ENCODE results near the gene LAMB3.

LAMB3 gene

GRCh38 chr1:209594440-209594839, 57.8 kb downstream of the LAMB3 start:
- no peak for DNase-seq

GRCh38 chr1:209593747-209594146, 58.5 kb downstream of the LAMB3 start:
- no peak for DNase-seq

- peak; percentile 22 for DNase-seq
Observed at GRCh38 chr1:209590405-209590804, 61.8 kb downstream of the LAMB3 start.

GRCh38 chr1:209589863-209590262, 62.4 kb downstream of the LAMB3 start:
- no peak for DNase-seq

- no peak for DNase-seq
Observed at GRCh38 chr1:209589440-209589839, 62.8 kb downstream of the LAMB3 start.

GRCh38 chr1:209587789-209588188, 64.4 kb downstream of the LAMB3 start:
- DNase-seq: no peak

- DNase-seq: no peak
Observed at GRCh38 chr1:209586221-209586740, 65.9 kb downstream of the LAMB3 start.

GRCh38 chr1:209585672-209586071, 66.6 kb downstream of the LAMB3 start:
- DNase-seq: peak; percentile 67

- DNase-seq: no peak
Observed at GRCh38 chr1:209585197-209585596, 67.0 kb downstream of the LAMB3 start.

- DNase-seq: peak; percentile 9
Observed at GRCh38 chr1:209584231-209584672, 68.0 kb downstream of the LAMB3 start.

- peak; percentile 5 for DNase-seq
Observed at GRCh38 chr1:209583408-209583807, 68.8 kb downstream of the LAMB3 start, which contains the start of gene CAMK1G. Gene CAMK1G, plus strand, starts transcription at chr1:209583714. Its CDS starts 11,270 bp downstream, at chr1:209594984.

GRCh38 chr1:209580577-209580976, 71.6 kb downstream of the LAMB3 start:
- DNase-seq: no peak

GRCh38 chr1:209577346-209577745, 74.9 kb downstream of the LAMB3 start:
- no peak for DNase-seq

GRCh38 chr1:209576392-209577197, 75.6 kb downstream of the LAMB3 start:
- DNase-seq: peak; percentile 81

GRCh38 chr1:209570743-209571142, 81.5 kb downstream of the LAMB3 start:
- no peak for DNase-seq

- peak; percentile 56 for DNase-seq
Observed at GRCh38 chr1:209569455-209570207, 82.6 kb downstream of the LAMB3 start.

- DNase-seq: no peak
Observed at GRCh38 chr1:209567698-209568175, 84.5 kb downstream of the LAMB3 start.

GRCh38 chr1:209565759-209566678, 86.2 kb downstream of the LAMB3 start:
- peak; percentile 90 for DNase-seq
